ENCODE results near the gene SLC9C1. TPM values are rescaled to one million over a fixed set of nuclear protein-coding genes. Genes with fewer than 3 reads are reported as not detected.

SLC9C1 gene
- total RNA-seq, 1 donor from 2014 or later = 0.13 TPM

- peaks cover 25% of the 10 kb centered on the region for H3K4me1 Mint-ChIP-seq (ENCODE audit: unreplicated experiment)
Observed at GRCh38 chr3:112127522-112128494, 166.2 kb downstream of the SLC9C1 start.

DNA sequence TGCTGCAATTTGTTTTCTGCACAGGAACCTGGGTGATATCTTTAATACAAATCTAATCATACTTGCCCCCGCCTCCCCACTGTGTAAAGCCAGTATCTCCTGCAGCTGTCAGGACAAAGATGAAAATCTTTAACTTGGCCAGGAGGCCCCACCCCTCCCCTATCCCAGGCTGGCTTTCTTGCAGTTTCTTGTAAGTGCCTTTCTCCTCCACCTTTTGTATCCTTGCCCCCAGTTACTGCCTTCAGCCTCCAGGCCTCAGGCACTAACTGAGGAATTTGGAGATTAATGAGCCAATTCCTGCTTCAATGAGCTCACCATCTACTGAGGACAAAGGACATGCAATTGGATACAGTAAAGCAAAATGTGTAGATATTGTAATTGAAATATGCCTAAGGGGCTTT, 167.5 kb downstream of the SLC9C1 start:
- no peak overlapping the region for H3K27ac Mint-ChIP-seq (ENCODE audit: unreplicated experiment)
- no peak for TF ChIP-seq CTCF (IDR thresholded peaks at IDR 0.05; ENCODE audit: unreplicated experiment)
- H3K9me3 Mint-ChIP-seq (ENCODE audit: unreplicated experiment) = no peaks in the 10 kb centered on the region
- H3K4me1 Mint-ChIP-seq (ENCODE audit: unreplicated experiment) = peaks cover 24% of the 10 kb centered on the region
- H3K36me3 Mint-ChIP-seq (ENCODE audit: low read depth, unreplicated experiment) = no peaks in the 10 kb centered on the region
- H3K27me3 Mint-ChIP-seq (ENCODE audit: unreplicated experiment) = no peaks in the 10 kb centered on the region
- no peak for DNase-seq (ENCODE audit: low spot score)
- no peak overlapping the region for H3K4me3 Mint-ChIP-seq (ENCODE audit: unreplicated experiment)

More at GRCh38 chr3:112127522-112128494, 166.2 kb downstream of the SLC9C1 start:
- DNase-seq (ENCODE audit: low spot score) = no peak
- Mint-ChIP-seq H3K9me3 (ENCODE audit: unreplicated experiment) (no peaks in the 10 kb centered on the region), H3K4me3 (ENCODE audit: unreplicated experiment) (no peak overlapping the region), H3K36me3 (ENCODE audit: low read depth, unreplicated experiment) (no peaks in the 10 kb centered on the region), H3K27ac (ENCODE audit: unreplicated experiment) (no peak overlapping the region), H3K27me3 (ENCODE audit: unreplicated experiment) (no peaks in the 10 kb centered on the region)
- TF ChIP-seq CTCF (IDR thresholded peaks at IDR 0.05; ENCODE audit: unreplicated experiment) = no peak

DNA sequence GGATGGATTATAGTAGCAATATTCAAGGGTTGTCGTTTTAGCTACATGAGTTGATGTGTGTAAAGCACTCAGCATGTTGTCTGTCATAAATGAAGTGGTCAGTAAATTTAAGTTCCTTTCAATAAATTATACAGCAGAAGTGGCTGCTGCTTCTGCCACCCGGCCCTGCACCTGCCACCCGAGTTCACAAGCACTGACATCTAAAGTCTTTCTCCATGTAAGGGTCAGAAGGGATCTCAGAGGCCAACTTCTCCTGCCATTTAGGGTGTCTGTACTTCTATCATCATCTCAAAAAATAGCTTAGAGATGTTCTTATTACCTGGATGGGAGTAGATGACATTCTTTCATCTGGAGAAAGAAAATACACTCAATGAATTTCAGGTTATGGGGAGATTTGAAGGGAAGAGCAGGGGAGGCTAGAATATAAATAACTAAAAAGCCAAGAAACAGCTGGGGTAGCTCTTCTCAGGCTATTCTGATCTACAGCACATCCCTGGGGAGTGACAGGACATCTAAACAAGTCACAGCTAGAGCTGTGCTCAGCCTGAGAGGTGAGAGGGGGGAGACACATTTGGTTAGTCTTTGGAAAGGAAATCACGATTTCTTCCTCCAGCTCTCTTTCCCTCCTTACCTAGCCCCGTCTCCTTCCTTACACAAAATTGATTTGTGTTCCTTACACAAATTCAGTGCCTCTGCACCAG, 169.0 kb downstream of the SLC9C1 start:
- Mint-ChIP-seq H3K27me3 (ENCODE audit: unreplicated experiment) (no peaks in the 10 kb centered on the region), H3K4me1 (ENCODE audit: unreplicated experiment) (peaks cover 24% of the 10 kb centered on the region), H3K36me3 (ENCODE audit: low read depth, unreplicated experiment) (no peaks in the 10 kb centered on the region), H3K27ac (ENCODE audit: unreplicated experiment) (no peak overlapping the region), H3K9me3 (ENCODE audit: unreplicated experiment) (no peaks in the 10 kb centered on the region), H3K4me3 (ENCODE audit: unreplicated experiment) (no peak overlapping the region)
- no peak for TF ChIP-seq CTCF (IDR thresholded peaks at IDR 0.05; ENCODE audit: unreplicated experiment)
- DNase-seq (ENCODE audit: low spot score) = no peak

GRCh38 chr3:112123548-112123947, 170.5 kb downstream of the SLC9C1 start:
- Mint-ChIP-seq H3K4me1 (ENCODE audit: unreplicated experiment) (peaks cover 31% of the 10 kb centered on the region), H3K36me3 (ENCODE audit: low read depth, unreplicated experiment) (no peaks in the 10 kb centered on the region), H3K4me3 (ENCODE audit: unreplicated experiment) (no peak overlapping the region), H3K27ac (ENCODE audit: unreplicated experiment) (no peak overlapping the region), H3K27me3 (ENCODE audit: unreplicated experiment) (no peaks in the 10 kb centered on the region), H3K9me3 (ENCODE audit: unreplicated experiment) (no peaks in the 10 kb centered on the region)
- no peak for TF ChIP-seq CTCF (IDR thresholded peaks at IDR 0.05; ENCODE audit: unreplicated experiment)
- DNase-seq (ENCODE audit: low spot score) = no peak

All from endothelial cell (in vitro differentiated cells).